K562 (cell line): Measurements from ENCODE around the gene RGS3. TPM values are rescaled to one million over a fixed set of nuclear protein-coding genes. Genes with fewer than 3 reads are reported as not detected.
A peak's percentile ranks its signal among the peaks of the same experiment; 100 is the strongest.

ENCODE experiments used
- ATF7 ChIP-seq: fragments of 450-650 bp; IDR thresholded peaks from 2 replicates; pipeline ENCODE4 v1.7.1; 2014; ENCODE audit warnings: mild to moderate bottlenecking, moderate library complexity
- C11orf30 ChIP-seq: fragments of 450-650 bp; IDR thresholded peaks from 2 replicates; pipeline ENCODE4 v1.6.1; 2016; ENCODE audit warnings: low read depth, mild to moderate bottlenecking
- CBX8 ChIP-seq: fragments of 200-600 bp; sonication (generic); IDR thresholded peaks from 2 replicates; pipeline ENCODE4 v1.6.1; 2012; ENCODE audit warnings: borderline replicate concordance, mixed run types, low read depth, mild to moderate bottlenecking, moderate library complexity, mixed read lengths, low read length, control low read depth, inconsistent platforms; ENCODE audit not compliant: poor library complexity, severe bottlenecking; ENCODE audit errors: extremely low read depth
- JUND ChIP-seq, 2 experiments: IDR thresholded peaks; 2 replicates in 1 of 2; 3 replicates in 1 of 2; pipeline ENCODE4 v1.6.1; 2011; ENCODE audit warnings: borderline replicate concordance in 2 of 2, low read depth in 2 of 2, low read length in 2 of 2, improper control_type of control experiment in 1 of 2, missing biosample characterization in 1 of 2, missing genetic modification characterization in 1 of 2, missing genetic modification reagents in 1 of 2
- NFE2 ChIP-seq: IDR thresholded peaks from 2 replicates; pipeline ENCODE4 v1.6.1; 2014; ENCODE audit warnings: antibody characterized with exemption, low read depth
- PURB ChIP-seq: sonication (generic); formaldehyde crosslinking; IDR thresholded peaks from 2 replicates; pipeline ENCODE4 v1.9.0; 2021; ENCODE audit warnings: low read depth, mild to moderate bottlenecking, missing genetic modification reagents
- RNF2 ChIP-seq: sonication (generic); IDR thresholded peaks from 2 replicates; pipeline ENCODE4 v1.6.1; 2016
- SAFB ChIP-seq: fragments of 200-400 bp; formaldehyde crosslinking; IDR thresholded peaks from 2 replicates; pipeline ENCODE4 v1.6.1; 2017; ENCODE audit warnings: low read depth, low read length, borderline replicate concordance
- SMAD4 ChIP-seq: fragments of 250-450 bp; sonication (Bioruptor Pico); conservative IDR thresholded peaks from 2 replicates; pipeline ENCODE4 v1.8.0; 2021; ENCODE audit warnings: inconsistent platforms, mild to moderate bottlenecking, moderate library complexity
- SREBF1 ChIP-seq: fragments of 150-350 bp; IDR thresholded peaks from 2 replicates; pipeline ENCODE4 v1.6.1; 2014; ENCODE audit warnings: antibody characterized with exemption, low read depth, low read length, borderline replicate concordance
- TEAD4 ChIP-seq, 2 experiments: sonication (generic) in 1 of 2; formaldehyde crosslinking in 1 of 2; IDR thresholded peaks; 2 replicates each; pipeline versions ENCODE4 v1.6.1 to v1.8.0; 2012 to 2022; ENCODE audit warnings: borderline replicate concordance in 1 of 2, inconsistent platforms in 1 of 2, low read length in 1 of 2, mild to moderate bottlenecking in 1 of 2, missing genetic modification reagents in 1 of 2
- ZNF140 ChIP-seq: fragments of 250-450 bp; sonication (Bioruptor Pico); IDR thresholded peaks from 2 replicates; pipeline ENCODE4 v1.8.0; 2021; ENCODE audit warnings: moderate library complexity, mild to moderate bottlenecking, inconsistent platforms
- ZNF23 ChIP-seq: fragments of 250-450 bp; sonication (Bioruptor Pico); IDR thresholded peaks from 2 replicates; pipeline ENCODE4 v1.4.0; 2020; ENCODE audit warnings: mild to moderate bottlenecking
- ZNF707 ChIP-seq: fragments of 250-450 bp; sonication (Bioruptor Pico); conservative IDR thresholded peaks from 2 replicates; pipeline ENCODE4 v1.8.0; 2022; ENCODE audit warnings: inconsistent platforms, mild to moderate bottlenecking, moderate library complexity
- polyA plus RNA-seq, 8 experiments: library from polyadenylated mRNA; depleted of rRNA in 4 of 8; stranded (reverse) in 5 of 8; unstranded in 3 of 8; fragments of >200 nt; fragmentation: Nextera tagmentation in 2 of 8; fragmentation: Illumina TruSeq in 1 of 8; extraction: Ambion mirVana in 2 of 8; extraction: Trizol in 1 of 8; gene quantifications; 2 replicates each; pipeline versions ENCODE4 v1.2.1 to v1.2.3, GENCODE V29; 2011 to 2014; ENCODE audit warnings: inconsistent platforms in 1 of 8, missing spikeins in 1 of 8
- total RNA-seq, 7 experiments: library from RNA; depleted of rRNA in 6 of 7; stranded (reverse); fragments of >200 nt in 6 of 7; fragmentation: Illumina TruSeq in 2 of 7; extraction: Trizol in 2 of 7; gene quantifications; 2 replicates each; pipeline versions ENCODE4 v1.2.1 to v1.2.3, GENCODE V29; 2011 to 2021; ENCODE audit warnings: low replicate concordance in 1 of 7
- TF ChIP-seq, protein P1 (sequence below): sonication (generic); formaldehyde crosslinking; IDR thresholded peaks from 2 replicates; pipeline ENCODE4 v1.5.0; 2020; ENCODE audit warnings: missing genetic modification reagents
- TF ChIP-seq, protein P2 (sequence below): fragments of 250-450 bp; sonication (Bioruptor Pico); IDR thresholded peaks from 2 replicates; pipeline ENCODE4 v1.8.0; 2021; ENCODE audit warnings: moderate library complexity, mild to moderate bottlenecking, inconsistent platforms
- TF ChIP-seq, protein P3 (sequence below), 2 experiments: fragments of 450-650 bp; IDR thresholded peaks; 2 replicates each; pipeline ENCODE4 v1.6.1; 2016

RGS3 gene
- total and polyA plus RNA-seq, 9 of the 15 experiments (the other 6 are each of a cell fraction or from before 2014, with no cell fraction given) = 0.08 to 2.9 (median 0.95) TPM

DNA sequence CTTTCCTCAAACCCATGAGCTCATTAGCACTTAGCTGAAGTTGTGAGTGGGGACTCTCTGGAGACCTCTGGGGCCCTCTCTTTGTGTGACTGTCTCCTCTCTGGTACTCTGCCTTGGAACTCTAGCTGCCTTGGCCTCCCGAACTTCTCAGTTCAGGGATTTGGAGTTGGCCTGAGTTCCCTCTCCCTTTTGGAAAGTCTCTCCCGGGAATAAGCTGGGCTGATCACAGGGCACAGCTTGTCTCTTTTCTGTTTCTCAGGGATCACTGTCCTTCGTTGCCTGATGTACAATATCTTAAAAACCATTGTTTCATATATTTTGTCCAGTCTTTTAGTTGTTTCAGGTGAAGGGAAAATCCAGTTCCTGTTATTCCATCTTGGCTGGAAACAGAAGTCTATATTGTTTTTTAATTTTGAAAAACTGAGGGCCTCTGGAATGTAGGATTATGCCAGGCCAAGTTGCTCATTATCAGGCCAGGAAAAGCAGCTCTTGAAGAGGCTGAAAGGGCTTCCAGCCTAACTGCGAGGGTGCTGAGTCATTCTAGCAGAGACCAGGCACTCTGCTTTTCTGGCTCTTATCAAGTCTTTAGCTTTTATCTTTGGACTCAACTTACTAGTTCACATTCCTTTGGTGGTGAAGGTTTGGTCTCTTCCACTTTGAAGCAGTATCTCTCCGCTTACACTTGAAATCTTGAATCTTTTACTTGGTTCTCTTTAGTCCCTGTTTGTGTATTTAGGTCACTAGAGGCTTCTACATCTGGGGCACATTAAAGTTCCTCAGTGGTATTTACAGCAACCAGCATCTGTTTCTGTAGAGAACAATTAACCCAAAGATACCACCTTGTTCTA, 8.4 kb upstream of the RGS3 start (continued):
- TF ChIP-seq RNF2 (0 out of 2 replicates have a peak, but pooled peaks have one; percentile 20), CBX8 (no peak), SMAD4 (CRISPR knock-in tag) (no peak; the same call in 1 of the 2 replicates), PURB (CRISPR knock-in tag) (no peak), ATF7 (peak; percentile 54; the same call in 1 of the 2 replicates), SREBF1 (no peak), JUND (IDR thresholded peaks at IDR 0.05; ENCODE audit: borderline replicate concordance, low read depth, low read length) (peak; percentile 87), JUND (tag; IDR thresholded peaks at IDR 0.05; ENCODE audit: borderline replicate concordance, low read depth, low read length) (peak; percentile 74; the same call in 2 of the 3 replicates), NFE2 (peak; percentile 100), SAFB (no peak), ZNF707 (CRISPR knock-in tag) (no peak), ZNF23 (no peak), TEAD4 (IDR thresholded peaks at IDR 0.05; ENCODE audit: low read length) (peak; percentile 90), TEAD4 (CRISPR knock-in tag; IDR thresholded peaks at IDR 0.05; ENCODE audit: borderline replicate concordance) (no peak), ZNF140 (CRISPR knock-in tag) (no peak), C11orf30 (peak; percentile 95)
- TF ChIP-seq, protein P1, sequence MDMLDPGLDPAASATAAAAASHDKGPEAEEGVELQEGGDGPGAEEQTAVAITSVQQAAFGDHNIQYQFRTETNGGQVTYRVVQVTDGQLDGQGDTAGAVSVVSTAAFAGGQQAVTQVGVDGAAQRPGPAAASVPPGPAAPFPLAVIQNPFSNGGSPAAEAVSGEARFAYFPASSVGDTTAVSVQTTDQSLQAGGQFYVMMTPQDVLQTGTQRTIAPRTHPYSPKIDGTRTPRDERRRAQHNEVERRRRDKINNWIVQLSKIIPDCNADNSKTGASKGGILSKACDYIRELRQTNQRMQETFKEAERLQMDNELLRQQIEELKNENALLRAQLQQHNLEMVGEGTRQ (CRISPR knock-in tag) = no peak
- TF ChIP-seq, protein P2, sequence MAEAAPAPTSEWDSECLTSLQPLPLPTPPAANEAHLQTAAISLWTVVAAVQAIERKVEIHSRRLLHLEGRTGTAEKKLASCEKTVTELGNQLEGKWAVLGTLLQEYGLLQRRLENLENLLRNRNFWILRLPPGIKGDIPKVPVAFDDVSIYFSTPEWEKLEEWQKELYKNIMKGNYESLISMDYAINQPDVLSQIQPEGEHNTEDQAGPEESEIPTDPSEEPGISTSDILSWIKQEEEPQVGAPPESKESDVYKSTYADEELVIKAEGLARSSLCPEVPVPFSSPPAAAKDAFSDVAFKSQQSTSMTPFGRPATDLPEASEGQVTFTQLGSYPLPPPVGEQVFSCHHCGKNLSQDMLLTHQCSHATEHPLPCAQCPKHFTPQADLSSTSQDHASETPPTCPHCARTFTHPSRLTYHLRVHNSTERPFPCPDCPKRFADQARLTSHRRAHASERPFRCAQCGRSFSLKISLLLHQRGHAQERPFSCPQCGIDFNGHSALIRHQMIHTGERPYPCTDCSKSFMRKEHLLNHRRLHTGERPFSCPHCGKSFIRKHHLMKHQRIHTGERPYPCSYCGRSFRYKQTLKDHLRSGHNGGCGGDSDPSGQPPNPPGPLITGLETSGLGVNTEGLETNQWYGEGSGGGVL (CRISPR knock-in tag) = no peak
- TF ChIP-seq, protein P3, sequence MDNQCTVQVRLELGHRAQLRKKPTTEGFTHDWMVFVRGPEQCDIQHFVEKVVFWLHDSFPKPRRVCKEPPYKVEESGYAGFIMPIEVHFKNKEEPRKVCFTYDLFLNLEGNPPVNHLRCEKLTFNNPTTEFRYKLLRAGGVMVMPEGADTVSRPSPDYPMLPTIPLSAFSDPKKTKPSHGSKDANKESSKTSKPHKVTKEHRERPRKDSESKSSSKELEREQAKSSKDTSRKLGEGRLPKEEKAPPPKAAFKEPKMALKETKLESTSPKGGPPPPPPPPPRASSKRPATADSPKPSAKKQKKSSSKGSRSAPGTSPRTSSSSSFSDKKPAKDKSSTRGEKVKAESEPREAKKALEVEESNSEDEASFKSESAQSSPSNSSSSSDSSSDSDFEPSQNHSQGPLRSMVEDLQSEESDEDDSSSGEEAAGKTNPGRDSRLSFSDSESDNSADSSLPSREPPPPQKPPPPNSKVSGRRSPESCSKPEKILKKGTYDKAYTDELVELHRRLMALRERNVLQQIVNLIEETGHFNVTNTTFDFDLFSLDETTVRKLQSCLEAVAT (IDR thresholded peaks at IDR 0.05) = 0 out of 4 replicates have a peak, but pooled peaks of 1 of the 2 experiments have one; percentile 29
